GM19240 (cell line): ENCODE measurements around the gene DENND4A.

Experiments used
- DNase-seq: peaks from one replicate; pipeline ENCODE4 v3.0.0; 2011; ENCODE audit warnings: low spot score; ENCODE audit not compliant: insufficient read length

The DENND4A gene

DNA sequence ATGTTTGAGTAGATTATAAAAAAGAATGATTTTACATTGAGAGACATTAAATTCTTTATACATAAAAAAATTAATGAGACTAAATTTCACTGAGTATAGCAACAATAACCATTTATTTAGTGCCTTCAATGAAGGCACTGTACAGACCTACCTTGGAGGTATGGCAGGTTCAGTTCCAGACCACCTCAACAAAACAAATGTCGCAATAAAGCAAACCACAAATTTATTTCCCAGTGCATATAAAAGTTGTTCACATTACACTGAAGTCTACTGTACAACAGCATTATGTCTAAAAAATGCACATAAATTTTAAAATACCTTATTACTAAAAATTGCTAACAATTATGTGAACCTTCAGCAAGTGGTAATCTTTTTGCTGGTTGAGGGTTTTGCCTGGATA lies 111.5 kb downstream of the DENND4A start:
- no peak for DNase-seq

DNA sequence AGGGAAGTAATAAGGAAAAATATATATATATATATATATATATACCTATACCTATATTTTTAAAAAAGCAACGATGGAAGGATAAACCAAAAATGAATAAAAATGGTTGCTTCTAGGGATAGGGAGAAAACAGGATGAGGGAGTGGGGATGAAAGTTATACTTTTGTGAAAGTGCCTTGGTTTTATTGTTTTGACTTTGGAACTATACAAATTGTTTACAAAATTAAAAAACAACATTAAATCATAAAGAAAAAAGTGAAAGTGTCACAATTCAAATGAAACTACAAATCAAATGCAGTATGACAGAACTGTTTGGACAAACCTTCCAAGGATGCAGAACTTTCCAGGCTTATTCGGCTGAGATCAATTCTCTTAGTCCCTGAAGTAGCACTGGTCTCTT lies 116.0 kb downstream of the DENND4A start:
- no peak for DNase-seq

DNA sequence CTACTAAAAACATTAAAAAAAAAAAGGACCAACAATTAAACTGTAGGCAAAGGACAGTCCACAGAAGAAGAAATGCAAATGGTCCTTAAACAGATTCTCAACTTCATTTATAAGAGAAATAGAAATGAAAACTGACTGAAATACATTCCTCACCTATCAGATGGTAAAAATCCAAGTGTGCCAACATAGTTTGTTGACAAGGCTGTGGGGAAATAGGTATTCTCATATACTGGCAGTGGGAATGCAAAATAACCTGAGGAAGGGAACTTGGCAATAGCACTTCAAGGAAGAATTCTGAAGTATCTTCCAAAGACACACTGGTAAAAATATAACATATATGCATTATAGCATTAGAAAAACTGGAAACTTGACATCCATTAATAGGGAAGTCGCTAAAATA lies 116.5 kb downstream of the DENND4A start:
- no peak for DNase-seq

DNA sequence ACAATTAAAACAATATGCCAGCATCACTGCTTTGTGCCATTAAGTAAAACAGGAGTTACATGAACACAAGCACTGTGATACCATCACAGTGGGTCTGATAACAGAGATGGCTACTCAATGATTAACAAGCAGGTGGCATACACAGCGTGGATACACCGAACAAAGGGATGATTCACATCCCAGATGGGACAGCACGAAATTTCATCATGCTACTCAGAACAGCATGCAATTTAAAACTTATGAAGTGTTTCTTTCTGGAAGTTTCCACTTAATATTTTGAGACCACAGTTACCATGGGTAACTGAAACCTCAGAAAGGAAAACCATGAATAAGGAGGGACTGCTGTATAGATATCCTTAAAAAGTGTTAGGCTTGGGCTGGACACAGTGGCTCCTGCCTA lies 125.8 kb downstream of the DENND4A start:
- no peak for DNase-seq

DNA sequence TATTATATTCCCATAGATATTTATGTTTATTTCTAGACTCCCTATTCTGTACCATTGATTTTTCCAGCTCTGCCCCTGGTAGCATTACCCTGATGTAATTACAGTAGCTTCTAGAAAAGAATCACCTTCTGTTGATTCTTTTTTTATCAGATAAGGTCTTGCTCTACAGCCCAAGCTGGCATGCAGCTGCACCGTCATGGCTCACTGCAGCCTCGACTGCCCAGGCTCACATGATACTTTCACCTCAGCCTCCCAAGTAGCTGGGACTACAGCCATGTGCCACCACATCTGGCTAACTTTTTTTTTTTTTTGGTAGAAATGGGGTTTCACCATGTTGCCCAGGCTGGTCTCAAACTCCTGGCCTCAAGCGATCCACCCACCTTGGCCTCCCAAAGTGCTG lies 128.6 kb downstream of the DENND4A start:
- DNase-seq: no peak

DNA sequence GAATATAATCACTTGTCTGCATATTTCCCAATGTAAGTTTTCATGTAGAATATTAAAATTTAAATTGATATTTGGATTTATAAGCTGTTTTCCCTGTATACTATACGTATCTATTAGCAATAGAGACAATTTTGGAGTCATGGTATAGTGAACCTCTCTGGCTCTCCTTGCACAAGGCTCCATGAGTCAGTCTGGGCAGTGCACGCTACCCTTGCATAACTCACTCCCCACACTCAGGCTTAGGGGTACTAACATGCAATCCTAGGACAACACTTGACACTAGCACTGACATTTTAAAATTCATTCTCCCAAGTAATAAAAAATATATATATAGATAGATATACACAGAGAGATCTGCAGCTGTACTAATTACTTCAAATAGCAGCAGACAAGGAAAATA lies 131.2 kb downstream of the DENND4A start:
- DNase-seq: no peak

DNA sequence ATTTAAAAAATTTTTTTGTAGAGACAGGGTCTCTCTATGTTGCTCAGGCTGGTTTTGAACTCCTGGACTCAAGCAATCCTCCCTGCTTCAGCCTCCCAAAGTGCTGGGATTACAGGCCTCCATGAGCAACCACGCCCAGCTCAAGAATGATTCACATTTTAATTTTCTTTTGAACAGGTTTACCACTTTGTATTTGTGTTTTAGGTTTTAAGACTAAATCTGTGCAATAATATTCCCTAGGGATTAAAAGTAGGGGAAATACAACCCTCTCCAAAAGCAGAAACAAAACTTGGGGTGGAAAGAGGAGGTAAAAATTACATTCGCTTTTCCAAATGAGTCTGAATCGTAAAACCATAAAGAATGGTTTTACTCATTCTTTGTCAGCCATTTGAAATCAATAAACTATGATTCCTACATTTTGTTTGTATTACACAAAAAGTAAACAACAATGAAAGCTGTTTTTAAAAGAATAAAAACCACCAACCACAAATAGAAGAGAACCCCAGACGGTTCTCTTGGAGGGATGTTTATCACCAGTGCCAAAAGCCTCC lies 132.5 kb downstream of the DENND4A start:
- no peak for DNase-seq

DNA sequence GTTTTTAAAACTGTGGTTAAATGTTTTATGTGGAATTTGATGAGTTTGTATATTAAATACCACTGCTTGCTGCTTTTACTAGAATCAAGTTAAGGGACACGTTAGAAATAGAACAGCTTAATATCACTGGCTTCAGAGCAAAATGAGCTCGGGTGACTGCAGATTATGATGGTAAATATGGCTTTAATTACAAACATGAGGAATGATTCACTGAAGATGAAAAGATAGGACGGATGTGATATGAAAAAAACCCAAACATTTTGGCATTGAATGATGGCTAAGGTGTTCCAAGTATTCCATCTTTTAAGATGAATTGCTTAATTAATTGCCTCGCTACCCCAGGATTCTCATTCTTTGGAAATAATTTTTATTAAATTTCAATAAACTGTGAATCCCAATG lies 136.6 kb downstream of the DENND4A start:
- DNase-seq: no peak

DNA sequence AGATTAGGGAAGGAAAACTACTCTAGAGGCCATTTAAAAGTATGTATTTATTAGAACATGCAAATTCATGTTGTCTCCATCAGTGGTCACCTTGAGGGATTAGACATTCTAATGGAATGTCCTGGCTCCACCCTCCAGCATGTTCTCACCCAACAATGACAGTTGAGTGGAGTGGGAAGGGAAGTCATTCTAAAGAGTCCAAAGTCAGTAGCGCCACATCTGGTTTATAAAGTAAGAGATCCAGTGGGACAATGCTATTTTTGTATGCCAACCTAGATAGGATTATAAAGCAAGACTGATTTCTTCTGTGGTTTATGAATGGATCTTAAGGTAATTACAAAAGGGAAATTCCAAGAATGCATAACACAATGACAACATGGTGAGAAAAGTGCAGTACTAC lies 137.1 kb downstream of the DENND4A start:
- no peak for DNase-seq

DNA sequence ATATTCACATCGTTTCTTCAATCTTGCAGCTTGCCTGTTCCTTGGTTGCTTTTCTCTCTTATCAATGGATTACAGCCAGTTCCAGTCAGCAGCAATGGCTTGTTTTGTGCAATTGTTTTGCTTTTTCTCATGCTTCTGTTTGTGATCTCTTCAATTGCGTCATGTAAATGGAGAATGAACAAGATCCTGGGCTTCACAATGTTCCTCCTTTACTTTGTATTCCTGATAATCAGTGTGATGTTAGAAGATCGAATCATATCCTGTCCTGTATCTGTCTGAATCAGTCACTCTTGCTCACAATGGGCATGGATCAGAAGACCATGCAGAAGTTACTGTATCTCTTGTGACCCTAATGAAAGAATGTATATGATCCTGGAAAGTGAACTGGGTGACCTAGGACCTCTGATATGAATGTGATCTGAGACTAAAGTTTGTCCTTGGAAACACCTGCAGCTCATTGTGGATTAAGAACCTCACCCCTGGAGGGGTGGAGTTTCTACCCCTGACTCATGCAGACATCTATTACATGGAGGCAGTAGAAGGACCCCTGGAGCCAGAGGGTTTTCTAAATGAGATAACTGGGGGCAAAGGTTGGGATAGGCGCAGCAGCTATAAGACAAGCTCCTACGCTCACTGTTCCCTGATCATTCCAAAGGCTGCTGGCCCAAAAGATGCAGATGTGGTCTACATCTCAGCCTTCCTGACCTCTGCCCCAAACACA lies 138.1 kb downstream of the DENND4A start:
- no peak for DNase-seq

DNA sequence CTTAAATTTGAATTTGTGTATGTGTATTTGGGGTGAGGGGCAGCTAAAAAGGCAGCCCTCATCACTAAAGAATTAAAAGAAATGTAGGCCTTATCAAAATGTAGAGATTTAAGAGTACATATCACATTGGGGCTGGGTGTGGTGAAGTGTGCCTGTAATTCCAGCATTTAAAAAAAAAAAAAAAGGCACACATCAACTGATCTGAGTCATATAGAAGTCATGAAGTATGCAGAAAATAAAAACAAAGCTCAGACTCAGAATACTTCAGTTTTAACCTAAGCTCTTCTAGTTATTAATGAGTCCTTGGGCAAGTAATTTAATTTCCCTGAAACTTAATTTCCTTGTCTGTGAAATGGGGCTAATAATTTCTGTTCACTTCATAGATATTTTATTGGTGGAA lies 138.8 kb downstream of the DENND4A start:
- DNase-seq: no peak

DNA sequence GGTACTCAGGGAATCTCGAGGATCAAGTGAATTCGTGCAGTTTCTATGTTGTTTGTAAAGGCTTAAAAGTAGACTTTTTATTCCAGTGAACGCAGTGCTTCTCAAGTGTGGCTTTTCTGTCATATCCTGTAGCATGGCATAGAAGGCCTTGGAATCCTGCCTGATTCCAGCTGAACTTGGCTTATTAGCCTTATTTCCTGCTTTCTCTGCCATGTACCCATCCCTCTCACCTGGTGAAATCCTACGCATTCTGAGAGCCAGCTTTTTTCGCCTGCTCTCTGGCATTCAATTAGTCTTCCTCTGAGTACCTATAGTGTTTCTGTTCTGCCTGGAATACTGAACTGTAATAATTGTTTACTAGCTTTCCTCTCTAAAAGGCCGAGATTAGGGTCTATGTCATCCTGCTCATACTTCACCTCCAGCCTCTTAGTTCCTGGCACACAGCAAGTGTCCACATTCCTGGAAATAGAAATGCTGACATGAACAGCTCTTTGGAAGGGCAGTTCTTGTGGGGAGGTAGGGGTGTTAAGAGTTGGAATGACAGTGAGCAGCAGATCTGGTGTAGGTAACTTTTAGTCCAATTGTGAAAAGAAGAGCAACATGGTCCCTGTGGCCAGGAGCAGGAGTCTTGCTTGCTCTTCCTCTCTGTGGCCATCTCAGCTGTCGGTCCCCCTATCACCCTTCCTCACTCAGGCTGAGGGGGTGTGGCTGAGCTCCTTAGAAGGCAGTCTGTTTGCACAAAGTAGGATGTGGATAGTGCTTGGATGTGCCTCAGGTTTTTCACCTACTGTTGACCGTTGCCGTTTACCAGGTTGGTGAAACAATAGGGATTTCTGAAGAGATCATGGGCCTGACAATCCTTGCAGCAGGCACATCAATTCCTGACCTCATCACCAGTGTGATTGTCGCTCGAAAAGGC lies 140.0 kb downstream of the DENND4A start:
- no peak for DNase-seq

DNA sequence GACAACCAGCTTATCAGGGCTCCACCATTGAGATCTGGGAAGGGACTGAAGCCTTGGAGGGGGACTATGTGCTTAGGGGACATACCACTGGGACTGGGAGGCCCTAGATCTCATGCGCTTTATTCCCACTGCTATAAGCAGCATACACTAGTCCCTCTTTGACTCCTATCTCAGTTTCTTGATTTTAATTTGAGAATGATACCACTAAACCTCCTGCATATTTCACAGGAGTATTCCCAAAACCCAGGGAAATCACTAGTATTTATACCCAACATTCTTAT lies 141.1 kb downstream of the DENND4A start:
- no peak for DNase-seq

DNA sequence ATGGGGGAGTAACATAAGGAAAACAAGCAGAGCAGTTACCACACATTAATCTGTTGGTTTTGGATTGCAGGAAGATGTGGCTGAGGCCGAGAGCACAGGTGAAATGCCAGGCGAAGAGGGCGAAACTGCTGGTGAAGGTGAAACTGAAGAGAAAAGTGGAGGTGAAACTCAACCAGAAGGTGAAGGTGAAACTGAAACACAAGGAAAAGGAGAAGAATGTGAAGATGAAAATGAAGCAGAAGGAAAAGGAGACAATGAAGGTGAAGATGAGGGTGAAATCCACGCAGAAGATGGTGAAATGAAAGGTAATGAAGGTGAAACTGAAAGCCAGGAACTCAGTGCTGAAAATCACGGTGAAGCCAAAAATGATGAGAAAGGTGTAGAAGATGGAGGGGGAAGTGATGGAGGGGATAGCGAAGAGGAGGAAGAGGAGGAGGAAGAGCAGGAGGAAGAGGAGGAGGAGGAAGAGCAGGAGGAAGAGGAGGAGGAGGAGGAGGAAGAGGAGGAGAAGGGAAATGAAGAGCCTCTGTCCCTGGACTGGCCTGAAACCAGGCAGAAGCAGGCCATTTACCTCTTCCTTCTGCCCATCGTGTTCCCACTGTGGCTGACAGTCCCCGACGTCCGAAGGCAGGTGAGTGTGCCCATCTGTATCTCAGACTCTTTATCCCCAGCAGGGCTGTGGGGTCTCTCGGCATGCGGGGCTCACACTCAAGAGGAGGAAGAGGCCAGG lies 141.6 kb downstream of the DENND4A start:
- DNase-seq: no peak

DNA sequence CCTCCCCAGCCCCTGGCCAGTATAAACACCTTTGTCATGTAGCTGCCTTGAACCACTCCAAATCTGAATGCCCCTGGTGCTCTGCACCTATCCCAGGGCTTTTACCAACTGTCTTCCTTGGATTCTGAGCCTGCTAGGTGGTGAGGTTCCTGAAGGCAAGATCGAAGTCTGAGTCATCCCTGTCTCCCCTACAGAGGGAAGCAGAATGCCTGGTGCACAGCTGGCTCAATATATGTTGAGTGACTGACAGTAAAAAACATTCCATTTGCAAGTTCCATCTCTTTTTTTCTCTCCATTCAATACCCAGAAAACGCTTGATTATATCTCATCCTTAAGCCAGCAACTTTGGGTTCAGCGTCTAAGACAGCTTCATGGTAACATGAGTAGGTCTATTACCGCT lies 145.6 kb downstream of the DENND4A start:
- no peak for DNase-seq

DNA sequence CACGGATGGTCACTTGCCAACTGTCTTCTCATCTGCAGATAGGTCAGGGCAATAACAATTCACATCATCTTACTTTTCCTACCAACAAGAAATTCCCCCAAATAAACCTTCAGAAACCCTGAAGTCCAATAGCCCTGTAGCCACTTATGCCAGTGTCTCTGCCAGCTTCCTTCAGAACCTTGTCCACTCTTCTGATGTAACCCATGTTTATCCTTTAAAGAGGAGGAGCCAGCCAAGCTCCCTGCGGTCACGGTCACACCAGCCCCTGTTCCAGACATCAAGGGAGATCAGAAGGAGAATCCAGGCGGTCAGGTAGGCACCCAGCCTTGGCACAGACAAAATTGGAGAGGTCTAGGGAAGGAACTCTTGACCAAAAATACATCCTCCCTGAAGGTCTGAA lies 146.7 kb downstream of the DENND4A start:
- DNase-seq: no peak

DNA sequence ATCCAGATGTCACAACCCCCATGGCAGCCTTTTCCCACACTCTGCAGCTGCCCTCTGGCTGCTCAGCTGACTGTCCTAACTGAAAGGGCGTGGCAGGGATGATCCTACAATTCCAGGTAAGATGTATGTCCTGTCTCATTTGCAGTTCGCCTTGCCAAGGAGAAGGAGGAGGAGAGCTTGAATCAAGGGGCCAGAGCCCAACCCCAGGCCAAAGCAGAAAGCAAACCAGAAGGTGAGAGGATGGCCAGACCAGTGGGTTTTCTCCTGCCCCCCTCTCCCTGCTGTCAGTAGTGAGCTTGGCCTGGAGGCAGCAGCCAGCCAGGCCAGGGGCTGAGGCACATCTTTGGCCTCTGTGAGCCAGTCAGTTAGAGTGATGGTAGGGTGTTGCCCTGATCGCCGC lies 147.8 kb downstream of the DENND4A start:
- no peak for DNase-seq

DNA sequence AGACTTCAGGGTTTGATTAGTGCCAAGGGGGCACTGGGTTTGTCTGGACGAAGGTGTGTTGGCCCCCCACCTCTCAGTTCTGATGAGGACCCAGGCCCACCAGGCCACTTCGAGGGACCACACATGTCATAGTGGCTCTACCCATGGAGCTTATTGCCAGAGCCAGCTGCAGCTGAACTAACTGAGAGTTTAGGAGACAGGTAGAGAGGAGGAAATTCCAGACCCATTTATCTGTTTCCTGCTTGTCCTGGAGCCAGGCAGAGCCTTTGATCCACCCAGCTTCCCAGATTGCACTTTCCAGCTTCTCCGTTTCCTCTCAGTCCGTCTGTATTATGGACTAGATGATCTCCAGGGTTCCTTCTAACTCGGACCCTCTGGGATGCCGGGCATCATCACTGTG lies 149.5 kb downstream of the DENND4A start:
- no peak for DNase-seq

DNA sequence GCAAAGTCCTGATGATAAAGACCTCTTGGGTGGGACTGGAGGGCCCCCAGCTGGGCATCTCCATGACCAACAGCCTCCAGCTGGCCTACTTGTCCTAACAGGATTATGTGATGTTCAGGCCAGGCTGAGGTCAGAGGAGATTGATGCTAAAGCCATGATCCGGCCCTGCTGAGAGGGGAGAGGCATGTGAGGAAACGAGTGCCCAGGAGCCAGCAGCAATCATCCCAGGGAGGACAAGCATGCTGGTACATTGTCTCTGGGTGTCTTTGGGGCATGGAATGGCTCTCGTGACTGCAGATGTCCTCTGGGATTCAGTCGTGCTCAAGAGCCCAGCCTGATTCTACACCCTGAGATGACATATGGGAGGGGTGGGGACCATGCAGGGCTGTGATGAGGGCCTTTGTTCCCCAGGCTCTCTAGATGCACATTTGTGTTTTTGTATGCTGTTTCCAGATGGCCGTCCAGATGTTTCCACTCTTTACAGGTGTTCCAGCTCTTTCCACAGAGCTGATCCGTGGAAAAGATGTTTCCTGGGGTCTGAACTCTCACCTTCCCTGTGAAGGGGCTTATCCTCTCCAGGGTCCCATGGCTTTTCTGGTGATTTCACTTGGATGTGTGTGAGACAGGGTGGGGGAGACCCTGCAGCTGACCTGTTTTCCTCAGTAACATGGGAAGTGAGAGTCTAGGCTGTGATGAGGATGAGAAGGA lies 150.2 kb downstream of the DENND4A start:
- DNase-seq: no peak

DNA sequence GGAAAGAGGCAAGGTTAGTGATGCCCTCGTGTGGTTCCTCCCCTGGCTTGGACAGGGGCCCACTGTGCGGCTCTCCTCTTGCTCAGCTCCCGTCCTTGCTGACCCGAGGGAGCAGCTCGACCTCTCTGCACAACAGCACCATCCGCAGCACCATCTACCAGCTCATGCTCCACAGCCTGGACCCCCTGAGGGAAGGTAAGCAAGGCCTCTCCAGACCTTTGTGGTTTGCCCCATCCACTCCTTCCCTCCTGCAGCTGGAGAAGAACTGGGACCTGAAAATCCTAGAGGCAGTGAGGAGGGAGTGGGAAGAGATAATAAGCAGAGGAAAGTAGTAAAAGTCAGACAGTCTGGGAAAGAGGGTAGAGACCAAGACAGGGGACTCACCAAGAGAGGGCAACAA lies 152.6 kb downstream of the DENND4A start:
- no peak for DNase-seq

DNA sequence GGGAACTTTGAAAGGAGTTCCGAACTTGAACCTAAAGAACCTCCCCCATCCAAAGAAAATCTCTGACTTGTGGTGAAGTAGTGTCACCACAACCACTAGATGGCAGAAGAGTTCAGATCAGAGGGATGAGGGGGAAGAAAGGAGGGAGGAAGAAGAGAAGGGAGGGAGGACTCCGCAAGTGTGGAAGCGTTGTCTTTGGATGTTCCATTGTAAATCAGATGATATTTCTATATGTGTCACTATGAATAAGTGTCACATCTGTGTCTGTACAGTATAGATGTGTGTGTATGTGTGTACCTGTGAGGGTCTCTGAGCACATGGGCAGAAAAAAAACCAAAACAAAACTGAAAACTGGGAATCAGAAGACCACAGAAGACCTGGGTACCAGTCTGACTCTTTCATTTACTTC lies 153.4 kb downstream of the DENND4A start:
- DNase-seq: peak; percentile 48
